ENCODE results near the gene PTPN20.
A peak's percentile ranks its signal among the peaks of the same experiment; 100 is the strongest.

PTPN20 gene

DNA sequence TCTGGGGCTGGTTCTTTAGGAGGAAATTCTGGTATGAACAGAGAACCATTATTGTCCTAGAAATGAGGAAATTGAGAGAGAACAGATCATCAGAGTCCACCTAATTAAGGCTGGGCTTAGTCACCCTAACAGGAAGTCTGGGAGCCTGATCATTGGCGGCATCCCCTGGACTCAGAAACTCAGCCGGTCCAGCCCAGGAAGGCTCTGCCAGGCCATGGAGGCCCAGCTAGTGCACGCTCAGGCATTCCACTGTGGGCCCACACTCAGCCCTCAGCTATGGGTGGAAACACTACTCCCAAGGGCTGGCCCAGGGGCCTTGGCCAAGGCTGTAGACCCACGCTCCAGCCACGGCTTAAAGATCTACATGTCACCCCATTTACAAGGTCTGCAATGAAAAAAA, 109.2 kb downstream of the PTPN20 start:
- no peak overlapping the region for H3K4me3 ChIP-seq (ENCODE audit: low read depth, low read length)
- DNase-seq (ENCODE audit: low read depth, low spot score) = peak; percentile 9
- in situ Hi-C loops (cut with HindIII; ENCODE audit: low sequenced_read_pairs) = no loop called here
- TF ChIP-seq, protein P1, sequence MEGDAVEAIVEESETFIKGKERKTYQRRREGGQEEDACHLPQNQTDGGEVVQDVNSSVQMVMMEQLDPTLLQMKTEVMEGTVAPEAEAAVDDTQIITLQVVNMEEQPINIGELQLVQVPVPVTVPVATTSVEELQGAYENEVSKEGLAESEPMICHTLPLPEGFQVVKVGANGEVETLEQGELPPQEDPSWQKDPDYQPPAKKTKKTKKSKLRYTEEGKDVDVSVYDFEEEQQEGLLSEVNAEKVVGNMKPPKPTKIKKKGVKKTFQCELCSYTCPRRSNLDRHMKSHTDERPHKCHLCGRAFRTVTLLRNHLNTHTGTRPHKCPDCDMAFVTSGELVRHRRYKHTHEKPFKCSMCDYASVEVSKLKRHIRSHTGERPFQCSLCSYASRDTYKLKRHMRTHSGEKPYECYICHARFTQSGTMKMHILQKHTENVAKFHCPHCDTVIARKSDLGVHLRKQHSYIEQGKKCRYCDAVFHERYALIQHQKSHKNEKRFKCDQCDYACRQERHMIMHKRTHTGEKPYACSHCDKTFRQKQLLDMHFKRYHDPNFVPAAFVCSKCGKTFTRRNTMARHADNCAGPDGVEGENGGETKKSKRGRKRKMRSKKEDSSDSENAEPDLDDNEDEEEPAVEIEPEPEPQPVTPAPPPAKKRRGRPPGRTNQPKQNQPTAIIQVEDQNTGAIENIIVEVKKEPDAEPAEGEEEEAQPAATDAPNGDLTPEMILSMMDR (IDR thresholded peaks at IDR 0.05; ENCODE audit: low read depth, low read length) = no peak

DNA sequence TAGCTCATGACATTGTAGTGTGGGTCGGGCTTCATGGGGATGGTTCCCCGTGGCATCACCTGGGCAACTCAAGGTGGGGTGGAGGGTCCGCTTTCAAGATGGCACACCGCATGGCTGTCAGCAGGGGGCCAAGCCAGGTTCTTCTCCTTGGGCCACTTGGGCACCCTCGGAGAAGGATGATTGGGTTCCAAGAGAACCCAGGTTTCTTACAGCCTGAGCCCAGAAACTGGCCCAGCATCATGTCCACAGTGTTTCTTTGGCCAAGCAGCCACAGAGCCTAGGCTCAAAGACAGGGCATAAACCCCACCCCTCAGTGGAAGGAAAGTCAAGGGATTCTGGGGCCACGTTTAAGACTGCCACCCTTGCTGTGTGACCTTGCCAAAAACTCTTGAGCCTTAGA, 110.6 kb downstream of the PTPN20 start:
- no peak for DNase-seq (ENCODE audit: low read depth, low spot score)
- in situ Hi-C loops (cut with HindIII; ENCODE audit: low sequenced_read_pairs) = no loop called here
- TF ChIP-seq, protein P1 (IDR thresholded peaks at IDR 0.05; ENCODE audit: low read depth, low read length) = peak; percentile 19
- no peak overlapping the region for H3K4me3 ChIP-seq (ENCODE audit: low read depth, low read length)

DNA sequence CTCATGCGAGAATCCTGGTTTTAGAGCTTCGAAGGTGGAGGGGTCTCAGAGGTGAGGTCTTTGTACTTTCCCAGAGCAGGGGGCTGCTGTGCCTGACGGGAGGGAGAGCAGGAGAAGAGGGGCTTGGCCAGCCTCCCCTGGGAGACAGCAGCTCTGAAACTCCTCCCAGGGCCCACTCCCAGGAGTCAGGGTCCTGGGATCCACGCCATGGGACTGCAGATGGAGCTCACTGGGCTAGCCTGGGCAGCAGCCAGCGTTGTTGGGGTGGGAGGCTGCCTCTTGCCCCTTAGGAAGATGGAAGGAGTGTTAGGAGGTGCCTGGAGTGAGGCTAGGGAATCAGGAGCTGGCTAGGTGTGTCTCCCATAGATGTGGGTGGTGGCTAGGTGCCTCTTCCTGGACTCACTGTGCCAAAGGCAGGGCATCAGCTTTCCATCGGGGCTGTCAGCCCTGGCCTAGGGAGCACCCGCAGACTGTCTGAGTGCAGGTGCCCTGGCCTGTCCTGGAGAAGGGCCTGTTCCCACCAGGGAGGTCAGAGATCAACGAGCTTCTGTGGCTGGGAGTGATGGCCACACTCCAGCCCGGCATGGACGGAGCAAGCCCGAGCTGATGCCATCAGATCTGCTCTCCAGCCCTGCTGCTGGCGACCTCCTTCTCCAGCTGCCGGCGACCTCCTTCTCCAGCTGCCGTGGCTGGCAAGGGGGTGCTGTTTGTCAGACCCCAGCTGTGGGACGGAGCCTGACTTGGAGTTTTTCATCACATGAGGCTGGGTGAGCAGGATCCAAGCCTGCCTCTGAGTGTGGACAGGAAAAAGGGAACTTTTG, 111.3 kb downstream of the PTPN20 start:
- no peak for DNase-seq (ENCODE audit: low read depth, low spot score)
- in situ Hi-C loops (cut with HindIII; ENCODE audit: low sequenced_read_pairs) = no loop called here
- TF ChIP-seq, protein P1 (IDR thresholded peaks at IDR 0.05; ENCODE audit: low read depth, low read length) = no peak
- no peak overlapping the region for H3K4me3 ChIP-seq (ENCODE audit: low read depth, low read length)

DNA sequence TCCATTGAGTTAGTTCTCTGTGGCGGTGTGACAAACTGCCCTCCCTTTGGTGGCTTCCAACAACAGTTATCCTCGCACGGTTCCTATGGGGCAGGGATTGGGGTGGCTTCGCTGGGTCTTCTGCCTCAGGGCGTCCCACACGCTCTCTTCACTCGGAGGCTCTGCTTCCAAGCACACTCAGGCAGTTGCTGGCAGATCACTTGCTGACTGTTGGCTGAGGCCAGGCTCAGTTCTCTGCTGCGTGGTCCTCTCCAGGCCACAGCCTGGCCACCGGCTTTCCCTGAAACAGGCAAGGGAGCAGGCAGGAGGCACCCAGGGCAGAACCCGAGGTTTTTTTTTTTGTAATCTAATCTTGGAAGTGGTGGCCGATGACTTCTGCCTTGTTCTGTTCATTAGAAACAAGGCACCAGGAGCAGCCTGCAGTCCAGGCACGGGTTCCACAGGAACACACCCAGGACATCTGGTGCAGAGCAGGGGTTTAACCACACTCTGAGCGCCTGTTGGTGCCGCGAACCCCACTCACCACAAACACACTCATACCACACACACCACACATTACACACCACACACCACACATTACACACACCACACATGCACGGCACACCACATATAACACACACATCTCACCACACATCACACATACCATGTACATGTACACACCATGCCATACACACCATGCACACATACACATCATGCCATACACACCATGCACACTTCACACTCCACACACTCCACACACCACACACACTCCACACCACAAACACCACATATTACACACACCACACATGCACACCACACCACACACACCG, 112.2 kb downstream of the PTPN20 start:
- no peak for DNase-seq (ENCODE audit: low read depth, low spot score)
- in situ Hi-C loops (cut with HindIII; ENCODE audit: low sequenced_read_pairs) = no loop called here
- no peak overlapping the region for H3K4me3 ChIP-seq (ENCODE audit: low read depth, low read length)
- TF ChIP-seq, protein P1 (IDR thresholded peaks at IDR 0.05; ENCODE audit: low read depth, low read length) = no peak

DNA sequence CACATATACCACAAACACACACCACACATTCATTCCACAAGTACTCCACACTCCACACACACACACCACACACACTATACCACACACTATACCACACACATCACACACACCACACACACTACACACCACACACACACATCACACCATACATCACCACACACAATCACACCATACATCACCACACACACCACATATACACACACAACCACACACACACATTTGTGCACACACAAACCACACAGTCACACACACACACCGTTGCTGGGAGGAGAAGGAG, 112.8 kb downstream of the PTPN20 start:
- in situ Hi-C loops (cut with HindIII; ENCODE audit: low sequenced_read_pairs) = no loop called here
- TF ChIP-seq, protein P1 (IDR thresholded peaks at IDR 0.05; ENCODE audit: low read depth, low read length) = no peak

DNA sequence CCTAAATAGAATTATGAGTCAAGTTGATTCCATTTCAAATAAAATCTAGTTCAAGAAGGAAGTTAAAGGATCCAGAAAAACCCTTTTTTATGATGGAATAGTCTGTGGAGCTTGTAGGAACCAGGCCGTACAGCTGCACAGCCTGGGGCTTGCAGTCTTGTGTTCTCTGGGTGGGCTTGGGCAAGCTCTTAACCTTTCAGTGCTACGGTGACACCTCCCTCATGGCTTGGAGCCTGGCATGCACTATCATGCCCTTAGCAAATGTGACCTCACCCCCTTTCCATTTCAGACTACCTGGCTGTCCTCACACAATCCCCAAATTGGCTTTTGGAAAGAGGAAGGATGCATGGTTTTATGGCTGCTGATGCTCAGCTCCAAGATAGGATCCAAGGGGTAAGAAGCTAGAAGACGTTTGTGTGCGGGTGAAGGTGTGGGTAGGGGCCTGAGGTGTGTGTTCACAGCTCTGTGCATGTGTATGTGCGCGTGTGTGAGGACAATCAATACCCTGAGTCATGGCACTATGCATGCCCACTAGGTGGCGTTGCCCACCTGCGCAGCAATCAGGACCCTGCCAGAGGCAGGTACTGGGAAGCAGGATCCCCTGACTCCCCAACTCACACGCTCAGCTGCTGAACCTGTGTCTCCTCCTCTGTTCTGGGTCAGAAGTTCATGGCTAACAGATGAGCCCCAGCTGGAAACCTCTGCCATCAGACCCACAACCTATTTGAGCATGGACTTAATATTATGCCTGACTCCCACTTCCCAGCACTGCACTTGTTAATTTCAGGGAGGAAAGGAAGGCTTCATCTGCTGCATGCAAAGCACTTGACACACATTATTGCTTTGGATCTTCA, 113.4 kb downstream of the PTPN20 start:
- no peak overlapping the region for H3K4me3 ChIP-seq (ENCODE audit: low read depth, low read length)
- in situ Hi-C loops (cut with HindIII; ENCODE audit: low sequenced_read_pairs) = no loop called here
- TF ChIP-seq, protein P1 (IDR thresholded peaks at IDR 0.05; ENCODE audit: low read depth, low read length) = peak; percentile 84
- peak; percentile 28 for DNase-seq (ENCODE audit: low read depth, low spot score)

More for the DNA sequence above, 112.8 kb downstream of the PTPN20 start:
- DNase-seq (ENCODE audit: low read depth, low spot score) = no peak
- H3K4me3 ChIP-seq (ENCODE audit: low read depth, low read length) = no peak overlapping the region

Data from astrocyte of the spinal cord (primary cell).